ENCODE data around the gene STX7.
"Not testable (repeated sequence)": the region's sequence is repeated elsewhere in the genome, so short reads cannot be mapped to it uniquely, and the experiment has no call there.

Gene STX7

DNA sequence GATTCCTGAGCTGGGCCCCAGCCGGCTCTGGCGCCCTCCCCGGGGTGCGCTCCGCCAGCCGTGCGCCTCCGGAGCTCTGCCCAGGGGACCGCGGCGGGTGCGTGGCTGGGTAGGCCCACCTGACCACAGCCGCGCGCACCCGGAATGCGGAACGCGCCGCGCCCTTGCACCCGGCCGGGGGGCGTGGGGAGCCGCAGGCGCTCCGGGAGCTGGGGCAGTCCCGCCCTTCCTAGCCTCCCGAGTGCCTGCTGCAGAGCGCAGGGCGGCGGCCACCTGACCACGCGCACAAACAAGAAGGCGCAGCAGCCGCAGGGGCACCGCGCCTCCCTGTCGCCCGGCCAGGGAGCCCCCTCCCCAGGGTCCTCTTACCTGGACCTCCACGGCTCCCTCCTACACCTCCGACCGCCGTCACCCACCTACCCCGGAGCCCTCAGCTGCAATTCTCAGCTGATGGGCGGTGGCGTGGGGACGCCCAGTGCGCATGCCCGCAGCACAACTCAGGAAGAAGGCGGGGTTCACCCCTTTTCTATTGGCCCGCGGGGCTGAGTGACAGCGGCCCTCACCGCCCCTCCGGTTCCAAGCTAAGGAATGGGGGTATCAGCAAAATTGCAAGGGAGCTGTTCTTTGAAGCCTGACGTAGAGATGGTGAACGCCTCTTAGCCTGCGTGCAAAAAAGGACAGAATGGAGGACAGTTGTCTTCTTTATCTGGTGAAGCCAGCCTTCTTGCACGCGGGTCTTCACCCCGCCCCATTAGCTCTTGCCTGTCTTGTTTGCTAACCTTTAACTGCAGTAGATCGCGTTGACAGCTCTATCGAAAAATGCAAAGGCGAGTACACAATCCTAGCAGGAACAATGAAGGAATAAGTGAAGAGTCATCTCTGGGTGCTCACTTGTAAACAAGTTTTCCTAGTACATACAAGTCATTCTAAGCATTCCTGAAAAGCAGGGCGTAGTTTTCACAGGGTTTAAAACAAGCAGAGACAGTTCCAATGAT is at the start of gene STX7:
Gene STX7 (minus strand): TSS at position 479 of the 995 bp plus-strand sequence. CDS start 9,586 bp downstream, outside the sequence.
- H3K9me3 ChIP-seq (ENCODE audit: control insufficient read depth, low read depth, low read length), result no peaks in the 10 kb centered on the region
- no peaks in the 10 kb centered on the region for H3K27me3 ChIP-seq (ENCODE audit: control insufficient read depth, insufficient read depth, low read length)
- peak within 1 kb of the TSS; percentile 64 for H3K9ac ChIP-seq (ENCODE audit: low read length)
- peak within 1 kb of the TSS; percentile 79 for H3K4me3 ChIP-seq (ENCODE audit: low read length)
- H3K36me3 ChIP-seq (ENCODE audit: control insufficient read depth, low read depth, low read length), result no peaks in the 10 kb centered on the region
- H3K4me1 ChIP-seq (ENCODE audit: control insufficient read depth, low read depth, low read length), result peaks cover 8% of the 10 kb centered on the region
- no peak within 1 kb of the TSS for H3K27ac ChIP-seq (ENCODE audit: low read length)

GRCh38 chr6:132560087-132560486 is 47.2 kb upstream of the STX7 start:
- not testable (repeated sequence) for H3K4me1 ChIP-seq (ENCODE audit: control insufficient read depth, low read depth, low read length); H3K9me3 ChIP-seq (ENCODE audit: control insufficient read depth, low read depth, low read length); H3K36me3 ChIP-seq (ENCODE audit: control insufficient read depth, low read depth, low read length); H3K9ac ChIP-seq (ENCODE audit: low read length); H3K27ac ChIP-seq (ENCODE audit: low read length); H3K27me3 ChIP-seq (ENCODE audit: control insufficient read depth, insufficient read depth, low read length); H3K4me3 ChIP-seq (ENCODE audit: low read length)

DNA sequence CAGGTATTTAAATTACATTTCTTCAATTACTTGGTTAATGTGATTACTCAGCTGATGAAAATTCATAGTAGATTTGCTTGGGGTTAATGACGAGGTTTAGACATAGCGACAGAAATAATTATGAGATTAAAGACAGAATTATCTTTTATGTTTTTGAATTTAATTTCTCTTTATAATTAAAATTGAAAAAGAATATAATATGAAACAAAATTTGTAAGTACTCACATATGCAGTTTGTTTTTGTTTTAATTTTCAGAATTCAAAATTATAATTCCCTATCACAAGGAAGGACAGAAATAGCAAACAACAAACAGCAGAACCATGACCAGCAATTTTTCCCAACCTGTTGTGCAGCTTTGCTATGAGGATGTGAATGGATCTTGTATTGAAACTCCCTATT is 39.5 kb upstream of the STX7 start, which contains the start of gene TAAR8:
Gene TAAR8 (plus strand): TSS at position 301 of the 400 bp plus-strand sequence. CDS start 21 bp downstream, at position 322.
- H3K27ac ChIP-seq (ENCODE audit: low read length), result no peak within 1 kb of the TSS
- no peak within 1 kb of the TSS for H3K4me3 ChIP-seq (ENCODE audit: low read length)
- H3K27me3 ChIP-seq (ENCODE audit: control insufficient read depth, insufficient read depth, low read length), result no peaks in the 10 kb centered on the region
- H3K36me3 ChIP-seq (ENCODE audit: control insufficient read depth, low read depth, low read length), result no peaks in the 10 kb centered on the region
- H3K9me3 ChIP-seq (ENCODE audit: control insufficient read depth, low read depth, low read length), result no peaks in the 10 kb centered on the region
- H3K9ac ChIP-seq (ENCODE audit: low read length), result no peak within 1 kb of the TSS
- H3K4me1 ChIP-seq (ENCODE audit: control insufficient read depth, low read depth, low read length), result peaks cover 12% of the 10 kb centered on the region

DNA sequence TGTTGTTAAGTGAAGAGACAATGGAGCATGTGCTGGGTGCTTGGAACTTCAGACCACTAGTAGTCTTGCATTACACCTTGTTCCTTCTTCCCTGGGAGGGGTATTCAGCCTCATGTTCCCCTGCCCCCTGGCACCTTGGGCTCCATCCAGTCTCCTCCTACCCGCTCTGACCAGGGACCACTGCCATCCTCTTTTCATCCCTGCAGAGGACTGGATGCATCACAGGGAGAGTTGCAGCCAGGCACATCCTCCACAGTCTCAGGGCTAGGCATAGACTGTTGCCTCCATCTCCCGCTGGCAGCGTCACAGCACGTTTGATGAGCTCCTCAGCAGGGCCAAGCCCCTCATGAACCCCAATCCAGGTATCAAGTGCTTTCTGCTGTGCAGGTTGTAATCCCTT is 38.3 kb upstream of the STX7 start:
- no peak overlapping the region for H3K4me3 ChIP-seq (ENCODE audit: low read length)
- H3K36me3 ChIP-seq (ENCODE audit: control insufficient read depth, low read depth, low read length), result no peaks in the 10 kb centered on the region
- H3K27ac ChIP-seq (ENCODE audit: low read length), result no peak overlapping the region
- no peaks in the 10 kb centered on the region for H3K9me3 ChIP-seq (ENCODE audit: control insufficient read depth, low read depth, low read length)
- no peaks in the 10 kb centered on the region for H3K27me3 ChIP-seq (ENCODE audit: control insufficient read depth, insufficient read depth, low read length)
- no peak overlapping the region for H3K9ac ChIP-seq (ENCODE audit: low read length)
- peaks cover 12% of the 10 kb centered on the region for H3K4me1 ChIP-seq (ENCODE audit: control insufficient read depth, low read depth, low read length)

GRCh38 chr6:132548746-132549463 is 36.0 kb upstream of the STX7 start:
- H3K27ac ChIP-seq (ENCODE audit: low read length), result no peak overlapping the region
- no peaks in the 10 kb centered on the region for H3K9me3 ChIP-seq (ENCODE audit: control insufficient read depth, low read depth, low read length)
- H3K27me3 ChIP-seq (ENCODE audit: control insufficient read depth, insufficient read depth, low read length), result no peaks in the 10 kb centered on the region
- no peak overlapping the region for H3K4me3 ChIP-seq (ENCODE audit: low read length)
- H3K9ac ChIP-seq (ENCODE audit: low read length), result no peak overlapping the region
- H3K4me1 ChIP-seq (ENCODE audit: control insufficient read depth, low read depth, low read length), result peaks cover 12% of the 10 kb centered on the region
- no peaks in the 10 kb centered on the region for H3K36me3 ChIP-seq (ENCODE audit: control insufficient read depth, low read depth, low read length)

- Histone ChIP-seq H3K27me3 (ENCODE audit: control insufficient read depth, insufficient read depth, low read length) (no peaks in the 10 kb centered on the region), H3K36me3 (ENCODE audit: control insufficient read depth, low read depth, low read length) (no peaks in the 10 kb centered on the region), H3K4me1 (ENCODE audit: control insufficient read depth, low read depth, low read length) (peaks cover 7% of the 10 kb centered on the region), H3K9me3 (ENCODE audit: control insufficient read depth, low read depth, low read length) (no peaks in the 10 kb centered on the region), H3K27ac (ENCODE audit: low read length) (no peak overlapping the region), H3K4me3 (ENCODE audit: low read length) (no peak overlapping the region), H3K9ac (ENCODE audit: low read length) (no peak overlapping the region)
Observed at GRCh38 chr6:132544826-132545225, 31.9 kb upstream of the STX7 start.

- no peaks in the 10 kb centered on the region for H3K36me3 ChIP-seq (ENCODE audit: control insufficient read depth, low read depth, low read length)
- no peak within 1 kb of the TSS for H3K27ac ChIP-seq (ENCODE audit: low read length)
- no peaks in the 10 kb centered on the region for H3K27me3 ChIP-seq (ENCODE audit: control insufficient read depth, insufficient read depth, low read length)
- H3K9ac ChIP-seq (ENCODE audit: low read length), result no peak within 1 kb of the TSS
- no peaks in the 10 kb centered on the region for H3K4me1 ChIP-seq (ENCODE audit: control insufficient read depth, low read depth, low read length)
- no peak within 1 kb of the TSS for H3K4me3 ChIP-seq (ENCODE audit: low read length)
- H3K9me3 ChIP-seq (ENCODE audit: control insufficient read depth, low read depth, low read length), result no peaks in the 10 kb centered on the region
Observed at GRCh38 chr6:132537977-132538376, 25.1 kb upstream of the STX7 start, which contains the start of gene TAAR9. TAAR9 (plus strand) TSS chr6:132538277; CDS start chr6:132538290, 13 bp downstream.

GRCh38 chr6:132537145-132537544 is 24.2 kb upstream of the STX7 start:
- Histone ChIP-seq H3K36me3 (ENCODE audit: control insufficient read depth, low read depth, low read length) (no peaks in the 10 kb centered on the region), H3K4me3 (ENCODE audit: low read length) (no peak overlapping the region)

DNA sequence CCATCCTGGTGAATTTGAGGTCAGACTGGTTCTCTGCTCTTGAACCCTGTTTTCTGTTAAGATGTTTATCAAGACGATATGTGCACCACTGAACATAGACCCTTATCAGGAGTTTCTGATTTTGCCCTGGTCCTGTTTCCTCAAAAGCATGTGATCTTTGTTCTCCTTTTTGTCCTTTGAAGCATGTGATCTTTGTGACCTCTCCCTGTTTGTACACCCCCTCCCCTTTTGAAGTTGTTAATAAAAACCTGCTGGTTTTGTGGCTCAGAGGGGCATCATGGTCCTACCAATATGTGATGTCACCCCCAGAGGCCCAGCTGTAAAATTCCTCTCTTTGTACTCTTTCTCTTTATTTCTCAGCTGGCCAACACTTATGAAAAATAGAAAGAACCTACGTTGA is 21.6 kb upstream of the STX7 start:
- not testable (repeated sequence) for H3K27me3 ChIP-seq (ENCODE audit: control insufficient read depth, insufficient read depth, low read length); H3K36me3 ChIP-seq (ENCODE audit: control insufficient read depth, low read depth, low read length); H3K4me3 ChIP-seq (ENCODE audit: low read length); H3K27ac ChIP-seq (ENCODE audit: low read length); H3K9me3 ChIP-seq (ENCODE audit: control insufficient read depth, low read depth, low read length); H3K4me1 ChIP-seq (ENCODE audit: control insufficient read depth, low read depth, low read length); H3K9ac ChIP-seq (ENCODE audit: low read length)

More at GRCh38 chr6:132537145-132537544, 24.2 kb upstream of the STX7 start:
- Histone ChIP-seq H3K9ac (ENCODE audit: low read length) (no peak overlapping the region), H3K27ac (ENCODE audit: low read length) (no peak overlapping the region), H3K4me1 (ENCODE audit: control insufficient read depth, low read depth, low read length) (no peaks in the 10 kb centered on the region), H3K9me3 (ENCODE audit: control insufficient read depth, low read depth, low read length) (no peaks in the 10 kb centered on the region), H3K27me3 (ENCODE audit: control insufficient read depth, insufficient read depth, low read length) (no peaks in the 10 kb centered on the region)

GRCh38 chr6:132530293-132530974 is 17.5 kb upstream of the STX7 start:
- Histone ChIP-seq H3K4me1 (ENCODE audit: control insufficient read depth, low read depth, low read length) (peaks cover 12% of the 10 kb centered on the region), H3K4me3 (ENCODE audit: low read length) (peak overlapping the region; percentile 44), H3K27me3 (ENCODE audit: control insufficient read depth, insufficient read depth, low read length) (no peaks in the 10 kb centered on the region), H3K9me3 (ENCODE audit: control insufficient read depth, low read depth, low read length) (no peaks in the 10 kb centered on the region), H3K36me3 (ENCODE audit: control insufficient read depth, low read depth, low read length) (no peaks in the 10 kb centered on the region), H3K27ac (ENCODE audit: low read length) (no peak overlapping the region), H3K9ac (ENCODE audit: low read length) (no peak overlapping the region)

GRCh38 chr6:132527791-132528190 is 14.9 kb upstream of the STX7 start:
- Histone ChIP-seq H3K36me3 (ENCODE audit: control insufficient read depth, low read depth, low read length) (no peaks in the 10 kb centered on the region), H3K9me3 (ENCODE audit: control insufficient read depth, low read depth, low read length) (no peaks in the 10 kb centered on the region), H3K27ac (ENCODE audit: low read length) (no peak overlapping the region), H3K4me1 (ENCODE audit: control insufficient read depth, low read depth, low read length) (peaks cover 12% of the 10 kb centered on the region), H3K4me3 (ENCODE audit: low read length) (no peak overlapping the region), H3K9ac (ENCODE audit: low read length) (no peak overlapping the region), H3K27me3 (ENCODE audit: control insufficient read depth, insufficient read depth, low read length) (no peaks in the 10 kb centered on the region)

Data from iPS-18a (cell line).